ENCODE data around the gene EIF1. TPM values are rescaled to one million over a fixed set of nuclear protein-coding genes. Genes with fewer than 3 reads are reported as not detected.

EIF1 gene
- polyA plus RNA-seq, 1 donor (not counting 4 experiments of a cell fraction or from before 2014, with no cell fraction given) = 308 TPM

DNA sequence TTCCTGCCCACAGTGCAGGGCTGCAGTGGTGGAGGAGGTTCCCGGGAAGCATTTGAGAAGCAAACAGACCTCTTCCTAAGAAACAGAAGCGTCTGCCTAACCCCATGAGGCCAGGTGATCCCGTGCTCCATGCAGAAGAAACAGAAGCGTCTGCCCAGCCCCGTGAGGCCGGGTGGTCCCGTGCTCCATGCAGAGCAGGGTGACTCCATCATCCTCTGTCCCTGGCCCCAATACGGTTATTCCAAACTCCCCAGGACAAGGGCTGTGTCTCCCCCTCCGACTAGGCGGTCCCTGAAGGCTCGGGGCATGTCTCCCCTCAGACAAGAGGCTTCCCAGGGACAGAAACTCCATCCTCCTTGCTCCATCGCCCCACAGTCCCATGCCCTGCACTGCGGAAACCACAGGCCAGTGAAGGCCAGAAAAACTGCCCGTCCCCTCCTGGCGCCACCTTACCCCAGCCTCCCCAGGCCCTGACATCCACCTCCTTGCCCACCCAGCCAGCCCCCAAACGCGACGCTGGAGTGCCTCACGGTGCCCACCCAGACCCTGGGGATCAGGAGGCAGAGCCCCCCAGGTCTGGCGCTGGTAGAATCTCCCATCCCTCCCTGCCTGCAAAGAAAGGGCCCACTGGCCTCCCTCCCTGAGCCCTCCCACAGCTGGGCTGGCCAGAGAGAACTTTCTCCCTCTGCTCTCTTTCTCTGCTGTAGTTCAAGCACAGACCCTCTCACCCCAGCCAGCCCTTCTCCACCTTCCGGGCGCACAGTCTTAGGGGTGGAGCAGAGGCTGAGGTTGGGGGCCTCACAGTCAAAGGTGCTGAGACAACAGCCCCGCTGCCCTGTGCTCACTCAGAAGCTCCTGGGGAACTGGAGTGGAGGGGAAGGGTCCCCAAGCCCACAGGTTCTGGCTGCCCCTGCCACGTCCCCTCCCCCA lies 33.7 kb upstream of the EIF1 start:
- H3K9ac ChIP-seq (ENCODE audit: control insufficient read depth, extremely low read depth, insufficient read depth, low read length) = peak overlapping the region; percentile 97
- H3K4me3 ChIP-seq (ENCODE audit: control insufficient read depth in 2 of 3, extremely low read depth in 1 of 3, insufficient read depth in 2 of 3, low read depth in 1 of 3, low read length in 3 of 3) = peak overlapping the region in 2 of 3 experiments; percentile 44 to 46
- H3K9me1 ChIP-seq (ENCODE audit: control insufficient read depth, extremely low read depth, insufficient read depth, low read length) = peaks cover 2% of the 10 kb centered on the region
- no peaks in the 10 kb centered on the region for H3K27me3 ChIP-seq (ENCODE audit: control insufficient read depth, extremely low read depth, insufficient read depth, low read length)
- H3K27ac ChIP-seq (ENCODE audit: control insufficient read depth, insufficient read depth, low read length) = peak overlapping the region; percentile 100
- DNase-seq (ENCODE audit: low read depth, low spot score) (no peak), FAIRE-seq (no peak)
- dilution Hi-C loops (cut with MboI; ENCODE audit: extremely low pct_ligation_motif_present, low sequenced_read_pairs) = no loop called here
- H3K4me1 ChIP-seq (ENCODE audit: control insufficient read depth, extremely low read depth, insufficient read depth, low read length) = peaks cover 97% of the 10 kb centered on the region
- peak overlapping the region; percentile 86 for H3K4me2 ChIP-seq (ENCODE audit: control insufficient read depth, extremely low read depth, insufficient read depth, low read depth, low read length)
- no peak overlapping the region for H2AFZ ChIP-seq (ENCODE audit: control insufficient read depth, low read length)
- no peaks in the 10 kb centered on the region for H4K20me1 ChIP-seq (ENCODE audit: control insufficient read depth, extremely low read depth, insufficient read depth, low read length)
- peaks cover 3% of the 10 kb centered on the region for H3K79me2 ChIP-seq (ENCODE audit: control insufficient read depth, insufficient read depth, low read length)
- no peaks in the 10 kb centered on the region for H3K36me3 ChIP-seq (ENCODE audit: control insufficient read depth in 2 of 2, extremely low read depth in 1 of 2, insufficient read depth in 2 of 2, low read length in 2 of 2)
- no peaks in the 10 kb centered on the region for H3K9me3 ChIP-seq (ENCODE audit: control insufficient read depth, low read depth, low read length)
- TF ChIP-seq EZH2 (IDR thresholded peaks at IDR 0.05; ENCODE audit: low read length) = no peak
- TF ChIP-seq, protein P1, sequence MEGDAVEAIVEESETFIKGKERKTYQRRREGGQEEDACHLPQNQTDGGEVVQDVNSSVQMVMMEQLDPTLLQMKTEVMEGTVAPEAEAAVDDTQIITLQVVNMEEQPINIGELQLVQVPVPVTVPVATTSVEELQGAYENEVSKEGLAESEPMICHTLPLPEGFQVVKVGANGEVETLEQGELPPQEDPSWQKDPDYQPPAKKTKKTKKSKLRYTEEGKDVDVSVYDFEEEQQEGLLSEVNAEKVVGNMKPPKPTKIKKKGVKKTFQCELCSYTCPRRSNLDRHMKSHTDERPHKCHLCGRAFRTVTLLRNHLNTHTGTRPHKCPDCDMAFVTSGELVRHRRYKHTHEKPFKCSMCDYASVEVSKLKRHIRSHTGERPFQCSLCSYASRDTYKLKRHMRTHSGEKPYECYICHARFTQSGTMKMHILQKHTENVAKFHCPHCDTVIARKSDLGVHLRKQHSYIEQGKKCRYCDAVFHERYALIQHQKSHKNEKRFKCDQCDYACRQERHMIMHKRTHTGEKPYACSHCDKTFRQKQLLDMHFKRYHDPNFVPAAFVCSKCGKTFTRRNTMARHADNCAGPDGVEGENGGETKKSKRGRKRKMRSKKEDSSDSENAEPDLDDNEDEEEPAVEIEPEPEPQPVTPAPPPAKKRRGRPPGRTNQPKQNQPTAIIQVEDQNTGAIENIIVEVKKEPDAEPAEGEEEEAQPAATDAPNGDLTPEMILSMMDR (optimal IDR thresholded peaks at IDR 0.05 in 1 of 3, IDR thresholded peaks at IDR 0.05 in 1 of 3, conservative IDR thresholded peaks at IDR 0.05 in 1 of 3; ENCODE audit: extremely low read depth in 1 of 3, insufficient read depth in 2 of 3, low read length in 3 of 3) = no peak

DNA sequence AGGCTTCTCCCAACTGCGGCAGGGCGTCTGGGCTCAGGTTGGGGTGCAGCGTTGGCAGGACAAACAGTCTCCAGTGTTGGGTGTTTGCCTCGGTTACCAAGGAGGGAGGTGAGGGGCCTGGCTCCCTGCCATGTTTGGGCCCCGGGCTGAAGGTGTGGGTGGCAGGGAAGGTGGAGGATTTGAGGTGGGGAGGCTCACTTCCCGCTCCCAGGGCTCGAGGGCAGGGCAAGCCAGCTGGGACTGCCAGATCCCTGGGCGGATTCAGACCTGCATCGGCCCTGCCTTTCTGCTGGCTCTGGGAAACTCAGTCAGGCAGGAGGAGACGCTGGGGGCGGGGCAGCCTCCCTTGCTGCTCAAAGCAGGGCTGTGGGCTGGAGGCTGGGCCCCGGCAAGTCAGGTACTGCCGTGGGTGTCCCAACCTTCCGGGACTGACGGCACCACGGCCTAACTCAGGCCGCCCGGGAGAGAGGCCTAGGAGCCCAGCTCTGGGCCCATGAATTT lies 33.0 kb upstream of the EIF1 start:
- Histone ChIP-seq H3K9ac (ENCODE audit: control insufficient read depth, extremely low read depth, insufficient read depth, low read length) (peak overlapping the region; percentile 97), H3K27ac (ENCODE audit: control insufficient read depth, insufficient read depth, low read length) (peak overlapping the region; percentile 100), H3K36me3 (ENCODE audit: control insufficient read depth in 2 of 2, extremely low read depth in 1 of 2, insufficient read depth in 2 of 2, low read length in 2 of 2) (no peaks in the 10 kb centered on the region), H3K9me3 (ENCODE audit: control insufficient read depth, low read depth, low read length) (no peaks in the 10 kb centered on the region), H3K79me2 (ENCODE audit: control insufficient read depth, insufficient read depth, low read length) (peaks cover 3% of the 10 kb centered on the region), H3K4me1 (ENCODE audit: control insufficient read depth, extremely low read depth, insufficient read depth, low read length) (peaks cover 97% of the 10 kb centered on the region), H2AFZ (ENCODE audit: control insufficient read depth, low read length) (no peak overlapping the region), H3K9me1 (ENCODE audit: control insufficient read depth, extremely low read depth, insufficient read depth, low read length) (peaks cover 2% of the 10 kb centered on the region), H3K27me3 (ENCODE audit: control insufficient read depth, extremely low read depth, insufficient read depth, low read length) (no peaks in the 10 kb centered on the region), H3K4me3 (ENCODE audit: control insufficient read depth in 2 of 3, extremely low read depth in 1 of 3, insufficient read depth in 2 of 3, low read depth in 1 of 3, low read length in 3 of 3) (peak overlapping the region in 2 of 3 experiments; percentile 44 to 46), H3K4me2 (ENCODE audit: control insufficient read depth, extremely low read depth, insufficient read depth, low read depth, low read length) (peak overlapping the region; percentile 86), H4K20me1 (ENCODE audit: control insufficient read depth, extremely low read depth, insufficient read depth, low read length) (no peaks in the 10 kb centered on the region)
- DNase-seq (ENCODE audit: low read depth, low spot score) (peak; percentile 98), FAIRE-seq (peak; percentile 90)
- dilution Hi-C loops (cut with MboI; ENCODE audit: extremely low pct_ligation_motif_present, low sequenced_read_pairs) = no loop called here
- TF ChIP-seq, protein P1 (optimal IDR thresholded peaks at IDR 0.05 in 1 of 3, IDR thresholded peaks at IDR 0.05 in 1 of 3, conservative IDR thresholded peaks at IDR 0.05 in 1 of 3; ENCODE audit: extremely low read depth in 1 of 3, insufficient read depth in 2 of 3, low read length in 3 of 3) = no peak
- no peak for TF ChIP-seq EZH2 (IDR thresholded peaks at IDR 0.05; ENCODE audit: low read length)
